A172 (cell line): ENCODE data around the gene SUN2. TPM values are rescaled to one million over a fixed set of nuclear protein-coding genes. Genes with fewer than 3 reads are reported as not detected.
A peak's percentile ranks its signal among the peaks of the same experiment; 100 is the strongest.

Experiments
- DNase-seq: peaks from one replicate; pipeline ENCODE4 v3.0.0-alpha.2; 2015; ENCODE audit warnings: low spot score
- total RNA-seq: library from RNA; depleted of rRNA; stranded (reverse); fragments of >200 nt; shearing (Covaris generic); gene quantifications from 2 replicates; pipeline ENCODE4 v1.2.3, GENCODE V29; 2014

The SUN2 gene
- total RNA-seq, 1 experiment from 2014 or later, result 61.3 TPM

- DNase-seq, result no peak
Observed at GRCh38 chr22:38754751-38755154, 1.0 kb downstream of the SUN2 start.

- DNase-seq, result peak; percentile 69
Observed at GRCh38 chr22:38753948-38754750, 1.6 kb downstream of the SUN2 start.

DNA sequence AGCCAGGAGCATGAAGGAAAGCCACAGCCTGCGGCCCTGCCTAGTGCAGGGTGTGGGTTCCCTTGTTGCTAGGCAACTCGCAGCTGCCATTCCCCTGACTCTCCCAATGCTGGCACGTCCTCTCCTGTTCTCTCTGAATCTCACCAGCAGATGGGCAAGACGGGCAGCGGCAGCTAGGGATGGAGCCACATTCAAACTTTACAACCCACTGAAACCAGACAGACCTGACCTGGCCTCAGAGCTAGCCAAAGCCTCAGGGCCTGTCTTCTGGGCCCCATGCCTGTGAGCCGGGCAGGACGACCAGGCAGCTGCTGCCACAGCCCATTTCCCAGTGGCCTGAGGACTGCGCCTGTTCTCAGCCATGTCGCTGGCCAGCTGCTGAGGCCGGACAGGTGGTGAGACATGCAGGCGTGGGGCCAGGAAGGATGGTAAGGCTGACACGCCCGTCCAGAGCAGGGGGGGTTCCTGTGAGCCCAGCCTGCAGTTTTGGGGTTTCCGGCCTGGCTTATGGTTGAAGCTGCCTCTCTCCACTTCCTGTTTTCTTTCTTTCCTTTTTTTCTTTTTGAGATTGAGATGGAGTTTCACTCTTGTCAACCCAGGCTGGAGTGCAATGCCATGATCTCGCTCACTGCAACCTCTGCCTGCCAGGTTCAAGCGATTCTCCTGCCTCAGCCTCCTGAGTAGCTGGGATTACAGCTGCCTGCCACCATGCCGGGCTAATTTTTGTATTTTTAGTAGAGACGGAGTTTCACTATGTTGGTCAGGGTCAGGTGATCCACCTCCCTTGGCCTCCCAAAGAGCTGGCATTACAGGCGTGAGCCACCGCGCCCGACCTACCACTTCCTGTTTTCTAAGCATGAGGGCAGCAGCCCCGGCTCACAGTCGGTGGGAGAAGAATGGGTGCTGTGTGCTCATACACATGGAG lies 4.1 kb downstream of the SUN2 start:
- peak; percentile 54 for DNase-seq

- no peak for DNase-seq
Observed at GRCh38 chr22:38751066-38751421, 4.8 kb downstream of the SUN2 start.

DNA sequence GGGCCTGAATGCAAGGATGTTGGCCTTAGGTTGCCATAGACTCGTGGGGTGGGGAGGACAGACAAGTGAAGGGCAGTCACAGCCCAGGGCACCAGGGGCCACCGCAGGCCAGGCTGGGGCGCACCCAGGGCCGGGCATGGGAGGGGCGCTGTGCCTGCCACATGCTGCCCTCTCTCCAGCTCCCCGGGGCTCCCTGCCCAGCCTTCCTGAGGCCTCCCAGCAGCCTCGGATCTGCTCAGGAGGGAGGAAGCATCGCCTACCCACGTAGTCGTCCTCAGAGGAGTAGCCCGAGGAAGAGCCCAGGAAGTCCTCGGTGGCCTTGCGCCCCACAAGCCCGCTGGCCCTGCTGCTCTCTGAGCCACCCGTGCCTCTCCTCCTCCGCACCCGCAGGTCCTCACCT lies 5.2 kb downstream of the SUN2 start:
- DNase-seq, result no peak

DNA sequence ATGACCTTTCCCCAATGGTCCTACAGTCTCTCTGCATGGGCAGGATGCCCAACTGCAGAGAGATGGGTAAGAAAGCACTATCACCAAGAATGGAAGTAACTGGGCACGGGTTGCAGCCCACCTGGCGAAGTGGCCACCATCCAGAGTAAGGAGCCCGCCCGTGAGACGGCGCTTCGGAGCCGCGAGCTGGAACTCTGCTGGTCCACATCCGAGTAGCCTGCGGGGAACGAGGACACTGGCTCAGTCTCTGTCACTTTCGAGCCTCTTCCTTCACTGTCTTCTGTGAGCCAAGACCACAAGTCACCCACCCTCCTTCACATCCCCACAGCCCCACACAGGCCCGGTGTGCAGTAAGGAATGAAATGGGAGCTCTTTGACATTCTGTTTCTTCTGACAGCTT lies 5.7 kb downstream of the SUN2 start:
- DNase-seq, result no peak

DNA sequence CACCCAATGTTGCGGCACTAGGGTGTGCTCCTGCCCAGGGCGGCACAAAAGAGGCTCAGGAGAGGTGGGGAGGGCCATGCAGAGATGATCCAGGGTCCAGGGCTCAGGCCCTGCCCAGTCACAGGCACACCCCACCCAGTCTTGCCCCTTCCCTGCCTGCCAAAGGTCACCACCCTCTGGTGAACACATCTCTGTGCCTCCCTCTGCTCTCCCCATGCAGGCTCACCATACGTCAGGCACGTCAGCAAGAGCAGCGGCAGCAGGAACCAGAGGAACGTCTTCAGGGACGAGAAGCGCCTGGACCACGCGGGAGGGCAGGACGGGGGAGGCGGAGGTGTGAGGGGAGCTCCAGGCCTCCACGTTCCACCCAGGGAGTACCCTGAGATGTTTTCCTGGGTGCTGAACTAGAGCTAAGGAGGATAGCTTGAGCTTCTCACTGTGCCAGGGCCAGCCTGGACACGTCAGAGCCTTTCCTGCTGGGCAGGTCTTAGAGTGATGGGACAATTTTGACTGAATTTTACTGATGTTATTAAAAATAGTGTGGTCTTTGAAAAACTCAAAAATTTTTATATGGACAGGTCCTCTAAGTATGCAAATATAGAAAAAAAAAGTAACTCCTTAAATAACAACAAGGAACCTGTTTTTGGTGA lies 7.2 kb downstream of the SUN2 start:
- no peak for DNase-seq

GRCh38 chr22:38745676-38746460 lies 9.9 kb downstream of the SUN2 start:
- DNase-seq, result no peak

DNA sequence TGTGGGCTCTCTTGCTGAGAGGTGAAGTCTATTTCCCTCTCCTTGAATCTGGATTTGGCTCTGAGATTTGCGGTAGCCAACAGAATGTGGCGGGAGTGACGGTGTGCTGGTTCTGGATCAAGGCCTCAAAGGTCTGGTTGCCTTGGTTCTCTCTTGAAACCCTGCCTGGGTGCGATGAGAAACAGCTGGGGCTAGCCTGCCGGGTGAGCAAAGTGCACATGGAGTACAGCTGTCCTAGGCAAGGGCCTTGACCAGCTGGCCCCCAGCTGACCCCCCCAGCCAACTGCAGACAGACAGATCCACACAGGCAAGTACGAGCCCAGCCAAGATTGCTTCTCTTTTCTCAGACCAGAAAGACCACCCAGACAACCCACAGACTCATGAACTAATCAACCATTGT lies 10.8 kb downstream of the SUN2 start:
- no peak for DNase-seq

- no peak for DNase-seq
Observed at GRCh38 chr22:38742176-38742942, 13.4 kb downstream of the SUN2 start.

- DNase-seq, result no peak
Observed at GRCh38 chr22:38741576-38741975, 14.2 kb downstream of the SUN2 start.

DNA sequence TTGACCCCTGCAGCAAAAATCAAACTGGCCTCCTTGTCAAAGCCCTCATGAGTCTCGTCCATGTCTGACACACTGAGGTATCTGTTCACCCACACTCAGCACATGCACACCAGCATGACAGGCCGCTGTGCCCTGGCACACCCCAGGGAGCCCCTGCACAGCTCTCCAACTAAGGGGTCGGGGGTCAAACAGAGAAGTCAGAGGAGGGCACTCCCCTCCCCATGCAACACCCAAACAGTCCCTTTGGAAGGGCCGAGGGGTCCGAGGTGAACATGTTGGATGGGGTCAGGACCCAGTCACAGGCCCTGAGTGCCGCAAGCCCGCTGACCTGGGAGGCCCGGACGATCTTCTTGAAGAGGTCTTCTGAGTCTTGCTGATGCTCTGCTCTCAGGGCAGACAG lies 14.6 kb downstream of the SUN2 start:
- no peak for DNase-seq

DNA sequence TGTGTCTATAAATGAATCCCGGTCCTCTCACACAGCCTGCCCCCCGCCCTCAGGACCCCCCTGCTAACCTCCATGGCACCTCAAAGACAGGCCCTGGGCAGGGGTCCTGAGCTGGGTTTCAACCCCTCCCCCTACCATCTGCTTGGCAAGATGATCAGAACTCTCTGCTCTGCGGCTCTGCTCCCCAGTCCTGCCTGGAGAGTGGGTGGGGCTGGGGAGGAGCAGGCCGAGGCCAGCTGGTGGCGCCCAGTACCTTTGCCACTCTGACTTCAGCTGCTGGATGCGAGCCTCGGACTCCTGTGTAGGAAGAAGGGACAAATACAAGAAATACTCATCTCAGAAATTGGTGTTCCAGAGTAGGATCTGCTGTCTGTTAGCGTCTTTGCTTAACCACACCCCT lies 15.0 kb downstream of the SUN2 start:
- DNase-seq, result no peak

- no peak for DNase-seq
Observed at GRCh38 chr22:38740116-38740723, 15.6 kb downstream of the SUN2 start.

- DNase-seq, result no peak
Observed at GRCh38 chr22:38739300-38740055, 16.3 kb downstream of the SUN2 start.

DNA sequence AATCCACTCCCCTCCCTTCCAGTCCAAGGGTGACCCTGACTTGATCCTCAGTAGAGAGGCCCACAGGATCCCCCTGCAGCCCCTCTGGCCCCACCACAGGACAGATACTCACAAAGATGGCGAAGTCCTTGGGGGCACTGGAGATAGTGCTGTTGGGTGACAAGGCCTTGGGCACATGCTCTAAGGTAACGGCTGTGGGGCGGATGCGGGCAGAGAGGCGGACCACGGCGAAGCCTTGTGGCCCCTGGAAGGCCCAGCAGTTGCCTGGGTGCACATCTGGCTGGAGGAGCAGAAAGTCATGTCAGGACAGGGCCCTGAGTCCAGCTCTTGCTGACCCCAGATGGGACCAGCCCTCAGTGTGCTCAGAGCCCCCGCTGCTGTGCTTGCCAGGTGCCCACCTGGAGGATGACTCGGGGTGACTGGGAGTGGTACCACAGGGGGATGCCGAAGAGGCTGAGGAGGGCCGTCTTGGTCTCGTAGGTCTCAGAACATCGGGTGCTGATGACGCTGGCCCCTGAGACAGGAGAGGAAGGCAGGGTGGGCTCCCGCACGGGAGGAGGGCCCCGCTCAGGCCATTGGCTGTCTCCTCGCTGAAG lies 17.2 kb downstream of the SUN2 start:
- DNase-seq, result no peak

GRCh38 chr22:38737302-38738060 lies 18.3 kb downstream of the SUN2 start:
- DNase-seq, result peak; percentile 28

DNA sequence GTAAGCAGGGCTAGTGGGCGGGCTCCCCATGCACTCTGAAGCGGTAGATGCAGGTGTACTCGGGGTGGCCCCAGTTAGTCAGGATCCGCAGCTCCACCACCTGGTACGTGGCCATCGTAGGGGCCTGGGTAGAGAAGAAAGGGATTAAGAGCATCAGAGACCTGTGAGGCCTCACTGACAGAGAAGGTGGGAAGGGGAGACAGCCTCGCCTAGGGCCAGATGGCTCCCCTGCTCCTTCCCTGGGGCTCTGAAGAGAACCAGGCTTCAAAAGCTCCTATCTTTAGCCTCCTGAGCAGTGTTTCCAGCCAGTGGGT lies 19.6 kb downstream of the SUN2 start:
- DNase-seq, result no peak
